MM.1S (cell line): ENCODE measurements around the gene ADCYAP1R1.

ENCODE experiments used
- CTCF ChIP-seq: fragments of 300-600 bp; sonication (generic); IDR thresholded peaks from 2 replicates; pipeline ENCODE4 v1.5.1; 2016; ENCODE audit warnings: antibody characterized with exemption, low read length, mixed read lengths
- EZH2 ChIP-seq: fragments of 300-600 bp; sonication (generic); optimal IDR thresholded peaks from 2 replicates; pipeline ENCODE3; 2017; ENCODE audit warnings: low read depth, mild to moderate bottlenecking, antibody characterized with exemption, low read length, mixed read lengths
- EZH2phosphoT487 ChIP-seq: fragments of 300-600 bp; sonication (generic); IDR thresholded peaks from 2 replicates; pipeline ENCODE4 v1.6.1; 2018; ENCODE audit warnings: antibody characterized with exemption, low read length

GRCh38 chr7:31046723-31047122 is 5.4 kb upstream of the ADCYAP1R1 start:
- no peak for TF ChIP-seq CTCF
- no peak for TF ChIP-seq EZH2
- no peak for TF ChIP-seq EZH2phosphoT487
